HuH-7.5 (cell line): ENCODE results near the gene FASN.

ENCODE experiments used
- DNase-seq: peaks from one replicate; pipeline ENCODE4 v3.0.0; 2011; ENCODE audit warnings: low spot score

FASN gene

GRCh38 chr17:82101301-82101715 is 3.3 kb upstream of the FASN start:
- no peak for DNase-seq

GRCh38 chr17:82100502-82101298 is 2.7 kb upstream of the FASN start:
- DNase-seq, result no peak

- no peak for DNase-seq
These were observed 1.1 kb upstream of the FASN start for GRCh38 chr17:82098939-82099763.

DNA sequence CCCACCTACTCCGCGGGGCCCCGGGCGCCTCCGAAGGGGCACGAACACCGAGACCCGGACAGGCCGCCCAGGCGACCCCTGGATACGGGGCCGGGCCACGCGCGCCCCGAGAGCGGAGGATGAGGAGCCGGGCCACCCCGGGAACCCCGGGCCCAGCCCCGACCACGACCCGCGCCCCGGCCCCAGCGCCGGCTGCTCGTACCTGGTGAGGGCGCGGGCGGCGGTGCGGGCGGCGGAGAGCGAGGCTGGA is 192 bp downstream of the FASN start:
- no peak for DNase-seq

DNA sequence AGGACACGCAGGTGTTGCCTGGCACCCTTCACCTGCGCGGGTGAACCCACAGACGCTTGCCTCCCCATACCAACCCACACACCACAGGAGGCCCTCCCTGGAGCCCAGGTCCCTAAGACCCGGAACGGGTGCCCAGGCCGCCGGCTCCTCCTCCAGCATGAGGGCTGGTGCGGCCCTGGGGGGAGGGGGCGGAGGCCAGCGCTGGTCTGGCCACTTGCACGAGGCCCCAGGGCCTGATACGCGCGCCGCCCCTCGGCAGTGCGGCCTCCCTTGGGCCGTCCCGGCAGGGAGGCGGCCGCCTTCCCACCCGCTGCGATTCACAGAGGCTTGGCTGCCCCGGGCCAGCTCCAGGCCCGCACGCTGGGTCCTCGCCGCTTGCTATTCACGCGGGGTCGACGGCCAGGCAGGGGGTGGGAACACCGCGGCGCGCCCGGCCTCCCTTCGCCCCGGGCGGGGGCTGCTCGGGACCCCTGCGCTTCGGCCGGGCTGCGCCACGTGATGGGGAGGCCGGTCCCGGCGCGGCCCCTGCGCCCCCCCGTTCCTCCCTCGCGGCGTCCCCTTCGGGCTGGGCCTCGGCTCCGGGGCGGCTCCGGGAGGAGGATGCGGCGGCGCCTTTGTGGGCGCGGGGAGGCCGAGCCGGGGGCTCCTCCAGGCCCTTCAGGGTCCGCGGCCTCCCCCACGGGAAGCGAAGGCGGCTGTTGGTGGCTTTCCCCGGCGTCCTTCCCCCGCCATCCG is 685 bp downstream of the FASN start:
- DNase-seq, result peak; percentile 77

DNA sequence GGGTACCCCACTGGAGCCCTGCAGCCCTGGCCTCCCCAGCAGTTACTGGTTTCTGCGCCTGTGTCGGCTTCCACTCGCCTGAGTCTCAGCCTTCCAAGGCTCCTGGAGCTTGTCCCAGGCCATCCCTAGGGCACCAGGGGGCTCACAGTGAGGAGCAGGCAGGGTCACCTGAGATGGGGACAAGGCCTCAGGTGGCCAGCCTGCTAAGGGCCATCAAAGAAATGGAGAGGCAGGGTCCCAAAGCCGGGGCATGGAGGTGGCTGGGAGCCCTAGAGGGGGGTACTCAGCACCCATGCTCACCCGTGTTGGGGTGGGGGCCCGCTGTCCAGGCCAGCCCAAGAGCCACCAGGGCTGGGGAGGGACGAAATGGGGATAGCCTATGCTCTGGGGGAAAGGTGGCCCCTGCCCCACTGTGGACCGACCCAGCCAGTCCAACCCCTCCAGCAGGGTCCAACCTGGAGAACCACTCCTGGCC is 1.3 kb downstream of the FASN start:
- peak; percentile 33 for DNase-seq

DNA sequence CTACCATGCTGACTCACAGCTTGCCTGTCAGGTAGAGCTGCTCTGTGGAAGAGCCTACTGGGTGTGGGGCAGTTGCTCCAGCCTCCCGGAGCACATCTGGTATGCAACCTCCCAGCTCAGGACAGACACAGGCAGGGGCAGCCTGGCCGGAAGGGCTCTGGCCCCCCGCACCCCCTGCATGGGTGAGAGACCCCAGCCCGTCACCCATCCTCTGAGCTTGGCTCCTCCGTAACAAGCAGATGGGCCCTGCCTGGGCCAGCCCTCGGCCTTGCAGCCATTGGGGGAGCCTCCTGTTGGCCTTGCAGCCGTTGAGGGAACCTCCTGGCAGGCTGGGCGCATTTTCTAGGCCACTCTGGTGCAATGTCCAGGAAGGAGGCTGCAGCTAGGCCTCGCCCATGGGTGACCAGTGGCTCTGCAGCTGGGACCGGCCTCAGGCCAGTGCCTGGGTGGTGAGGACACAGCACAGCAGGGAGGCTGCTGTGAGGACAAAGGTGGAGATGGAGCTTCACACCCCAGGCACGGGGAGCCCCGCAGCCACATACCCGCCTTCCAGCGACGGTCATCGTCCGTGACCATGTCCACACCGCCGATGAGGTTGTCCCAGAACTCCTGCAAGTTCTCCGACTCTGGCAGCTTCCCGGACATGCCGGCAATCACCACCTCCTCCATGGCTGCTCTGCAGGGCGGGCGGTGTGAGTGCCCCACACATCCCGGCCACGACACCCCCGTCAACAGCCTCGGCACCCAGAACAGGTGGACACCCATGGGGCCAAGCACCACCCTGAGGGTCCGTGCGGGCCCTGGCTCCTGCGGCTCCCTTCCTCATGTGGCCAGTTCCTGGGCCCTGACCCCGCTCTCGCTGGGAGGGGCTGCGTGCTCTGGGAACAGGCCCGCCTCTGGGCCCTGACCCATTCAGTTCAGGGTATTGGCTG is 2.0 kb downstream of the FASN start:
- peak; percentile 58 for DNase-seq

DNA sequence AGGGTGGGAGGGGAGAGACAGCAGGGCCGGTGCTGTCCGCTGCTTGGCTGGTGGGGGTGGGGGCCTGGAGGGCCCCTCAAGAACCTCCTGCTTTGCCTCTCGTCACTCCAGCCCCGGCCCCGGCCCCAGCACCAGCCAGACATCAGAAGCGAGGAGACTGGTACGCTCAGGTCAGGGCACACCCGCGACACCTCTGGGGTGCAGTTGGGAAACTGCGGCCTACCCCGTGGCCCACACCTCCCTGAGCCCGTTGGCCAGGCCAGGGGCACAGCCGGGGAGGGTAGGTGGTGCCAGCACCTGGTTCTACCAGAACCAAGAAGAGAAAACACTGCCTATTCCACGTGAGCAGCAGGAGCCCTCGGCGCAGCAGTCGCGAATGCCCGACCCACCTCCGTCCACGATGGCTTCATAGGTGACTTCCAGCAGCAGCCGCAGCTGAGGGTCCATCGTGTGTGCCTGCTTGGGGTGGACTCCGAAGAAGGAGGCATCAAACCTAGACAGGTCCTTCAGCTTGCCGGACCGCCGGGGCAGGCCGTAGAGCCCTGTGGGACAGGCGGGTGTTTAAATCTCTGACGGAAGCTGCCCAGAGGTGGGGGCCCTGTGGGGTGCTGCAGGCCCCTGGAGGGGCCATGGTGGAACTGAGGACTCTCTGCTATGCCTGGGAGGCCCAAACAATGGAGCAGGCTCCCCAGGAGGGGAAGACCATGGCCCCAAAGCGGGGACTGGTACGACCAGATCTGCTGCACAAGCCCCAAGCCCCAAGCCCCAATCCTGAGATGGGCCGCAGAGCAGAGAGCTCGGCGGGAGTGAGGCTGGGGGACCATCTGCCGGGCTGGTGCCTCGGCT is 2.9 kb downstream of the FASN start:
- peak; percentile 33 for DNase-seq

DNA sequence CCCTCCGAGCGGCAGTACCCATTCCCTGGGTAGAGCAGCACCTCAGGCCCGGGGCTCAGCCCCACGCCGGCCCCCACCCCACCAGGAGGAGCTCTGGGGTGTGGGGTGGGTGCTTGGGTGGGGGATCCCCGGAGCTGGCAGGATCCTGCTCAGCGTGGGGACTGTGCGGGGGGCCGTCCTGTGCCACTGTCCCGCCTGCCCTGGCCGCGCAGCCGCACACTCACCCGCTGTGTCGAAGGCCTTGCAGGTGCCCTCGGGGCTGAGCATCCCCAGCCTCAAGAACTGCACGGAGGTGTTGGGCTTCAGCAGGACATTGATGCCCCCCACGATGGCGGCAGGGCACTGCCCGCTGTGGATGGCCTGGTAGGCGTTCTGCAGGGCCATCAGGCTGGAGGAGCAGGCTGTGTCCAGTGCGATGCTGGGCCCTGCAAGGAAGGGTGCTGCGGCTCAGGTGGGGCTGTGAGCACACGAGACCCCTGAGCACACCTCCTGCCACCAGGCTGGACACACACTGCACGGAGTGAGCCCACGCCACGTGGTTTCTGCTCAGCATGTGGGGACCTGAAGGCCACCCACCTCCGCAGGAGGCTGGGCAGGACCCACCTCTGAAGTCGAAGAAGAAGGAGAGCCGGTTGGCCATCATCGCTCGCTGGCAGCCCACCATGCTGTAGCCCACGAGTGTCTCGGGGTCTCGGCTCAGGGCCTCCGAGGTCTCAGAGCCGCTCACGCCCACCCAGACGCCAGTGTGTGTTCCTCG is 4.9 kb downstream of the FASN start:
- DNase-seq, result peak; percentile 24

DNA sequence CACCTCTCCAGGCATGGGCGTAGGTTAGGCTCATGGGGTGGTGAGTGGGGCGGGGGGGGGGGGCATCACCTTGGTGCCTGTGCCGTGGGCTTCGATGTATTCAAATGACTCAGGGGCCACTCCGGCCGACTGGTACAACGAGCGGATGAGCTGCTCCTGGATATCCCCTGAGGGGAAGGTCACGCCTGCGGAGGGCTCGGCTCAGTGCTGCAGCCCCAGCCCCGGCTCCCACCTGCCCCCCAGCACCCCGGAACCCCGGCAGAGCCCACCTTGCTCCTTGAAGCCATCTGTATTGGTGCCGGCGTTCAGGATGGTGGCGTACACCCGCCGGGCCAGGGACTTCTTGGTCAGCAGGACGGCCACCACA is 5.4 kb downstream of the FASN start:
- peak; percentile 21 for DNase-seq

DNA sequence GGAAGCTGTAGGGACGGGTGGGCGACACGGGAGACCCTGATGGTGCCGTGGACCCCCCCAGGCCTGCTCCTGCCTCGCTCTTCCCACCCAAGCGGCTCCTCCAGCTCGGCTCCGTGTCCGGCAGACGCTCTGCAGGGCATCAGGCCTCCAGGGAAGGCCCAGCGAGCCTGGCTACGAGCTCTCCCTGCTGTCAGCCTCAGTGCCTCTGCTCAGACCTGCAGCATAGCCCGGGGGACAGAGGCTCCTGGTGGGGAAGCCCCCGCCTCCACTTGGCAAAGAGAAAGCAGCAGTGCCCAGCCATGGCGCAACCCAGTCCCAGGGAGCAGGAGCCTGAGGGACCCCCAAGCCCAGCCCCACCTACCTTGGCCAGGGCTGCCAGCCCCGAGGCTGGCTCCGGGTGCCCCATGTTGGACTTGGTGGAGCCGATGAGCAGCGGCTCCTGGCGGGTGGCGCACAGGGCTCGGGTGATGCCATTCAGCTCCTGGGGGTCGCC is 5.9 kb downstream of the FASN start:
- DNase-seq, result no peak

DNA sequence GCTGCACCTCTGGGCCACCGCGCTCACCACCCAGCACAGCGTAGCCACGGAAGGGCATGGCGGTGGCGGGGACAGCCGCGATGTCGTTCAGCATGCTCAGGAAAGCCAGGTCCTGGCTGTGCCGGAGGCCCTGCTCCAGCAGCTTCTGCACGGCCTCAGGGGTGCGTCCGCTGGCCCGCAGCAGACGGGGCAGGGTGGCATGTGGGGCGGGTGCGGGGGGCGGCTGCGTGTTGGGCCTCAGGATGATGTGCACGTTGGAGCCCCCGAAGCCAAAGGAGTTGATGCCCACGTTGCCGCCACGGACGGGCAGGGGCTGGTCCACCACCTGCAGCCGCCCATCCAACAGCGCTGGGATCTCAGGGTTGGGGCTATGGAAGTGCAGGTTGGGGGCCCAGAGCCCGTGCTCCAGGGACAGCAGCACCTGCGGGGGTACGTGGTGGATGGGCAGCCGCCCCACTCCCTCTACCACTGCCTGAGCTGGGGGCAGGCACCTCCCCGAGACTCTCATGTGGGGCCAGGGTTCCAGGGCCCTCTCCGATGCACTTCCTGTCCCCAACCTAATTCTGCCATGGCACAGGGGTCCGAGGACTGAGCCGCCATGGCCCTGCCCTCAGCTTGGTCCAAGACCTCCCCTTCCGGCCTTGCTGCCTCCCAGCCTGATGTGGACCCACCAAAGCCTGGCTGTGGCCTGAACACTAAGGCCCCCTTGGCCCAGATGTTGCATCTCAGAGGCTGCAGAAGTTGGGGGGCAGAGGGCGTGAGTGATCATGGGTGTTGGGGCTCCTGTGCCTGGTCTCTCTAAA is 6.6 kb downstream of the FASN start:
- DNase-seq, result no peak

DNA sequence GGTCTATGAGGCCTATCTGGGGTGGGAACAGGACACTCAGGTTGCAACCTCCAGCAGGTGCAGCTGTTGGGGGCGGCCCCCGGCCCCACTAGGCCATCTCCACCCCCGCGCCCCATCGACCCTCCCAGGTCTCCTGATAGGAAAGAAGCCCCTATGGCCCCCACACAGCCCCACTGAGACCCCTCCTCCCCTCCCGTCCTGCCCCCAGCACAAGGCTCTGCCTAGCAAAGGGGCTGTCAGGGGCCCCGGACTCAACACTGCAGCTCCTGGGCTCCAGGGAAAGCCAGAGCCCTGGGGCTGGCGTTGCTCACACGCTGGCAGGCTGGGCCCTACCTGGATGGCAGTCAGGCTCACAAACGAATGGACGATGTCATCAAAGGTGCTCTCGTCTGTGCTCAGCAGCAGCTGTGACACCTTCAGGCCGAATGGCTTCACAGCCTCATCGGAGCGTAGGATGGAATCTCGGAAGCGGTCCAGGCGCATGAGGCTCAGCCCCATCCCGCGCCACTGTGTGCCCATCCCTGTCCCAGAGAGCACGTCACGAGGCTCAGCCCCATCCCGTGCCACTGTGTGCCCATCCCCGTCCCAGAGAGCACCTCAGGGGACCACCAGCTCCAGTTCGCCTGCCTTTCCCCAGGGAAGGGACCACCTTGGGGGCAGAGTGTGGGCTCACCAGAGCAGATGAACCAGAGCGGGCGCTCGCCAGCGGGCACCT is 7.3 kb downstream of the FASN start:
- no peak for DNase-seq

DNA sequence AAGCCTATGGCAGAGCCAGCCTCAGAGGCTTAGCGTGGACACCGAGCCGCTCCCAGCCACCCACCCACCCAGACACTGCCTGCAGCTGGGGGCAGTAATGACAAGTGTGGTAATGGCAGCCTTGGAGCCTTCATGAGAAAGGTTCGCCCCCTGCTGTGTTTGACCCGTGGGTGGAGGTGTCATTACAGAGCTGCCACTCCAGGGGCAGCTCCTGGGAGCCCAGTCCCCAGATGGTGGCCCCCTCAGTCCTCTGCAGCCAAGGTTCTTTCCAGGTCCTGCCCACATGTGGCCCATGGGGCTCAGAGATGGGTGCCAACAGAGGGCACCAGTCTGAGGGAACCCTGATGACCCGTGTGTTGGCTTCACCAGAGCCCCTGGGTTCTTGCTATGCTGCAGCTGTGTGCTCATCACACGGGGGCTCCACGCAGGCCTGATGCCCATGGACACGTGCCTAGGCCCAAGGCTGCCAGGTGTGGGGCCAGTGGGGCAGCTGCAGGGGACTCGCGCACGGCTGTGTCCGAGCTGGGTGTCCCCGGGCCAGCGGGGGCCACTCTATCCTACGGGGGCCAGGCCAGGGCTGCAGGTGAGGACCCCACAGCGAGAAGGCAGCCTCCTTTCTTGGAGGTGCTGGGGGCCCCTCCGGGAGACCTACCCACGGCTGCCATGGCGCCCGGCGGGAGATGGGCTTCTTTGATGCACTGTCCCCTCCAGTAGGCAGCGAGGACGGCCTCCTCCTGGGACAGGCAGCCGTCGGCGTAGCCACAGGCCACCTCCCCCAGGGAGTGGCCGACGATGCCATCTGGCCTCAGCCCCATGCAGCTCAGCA is 8.1 kb downstream of the FASN start:
- DNase-seq, result no peak

DNA sequence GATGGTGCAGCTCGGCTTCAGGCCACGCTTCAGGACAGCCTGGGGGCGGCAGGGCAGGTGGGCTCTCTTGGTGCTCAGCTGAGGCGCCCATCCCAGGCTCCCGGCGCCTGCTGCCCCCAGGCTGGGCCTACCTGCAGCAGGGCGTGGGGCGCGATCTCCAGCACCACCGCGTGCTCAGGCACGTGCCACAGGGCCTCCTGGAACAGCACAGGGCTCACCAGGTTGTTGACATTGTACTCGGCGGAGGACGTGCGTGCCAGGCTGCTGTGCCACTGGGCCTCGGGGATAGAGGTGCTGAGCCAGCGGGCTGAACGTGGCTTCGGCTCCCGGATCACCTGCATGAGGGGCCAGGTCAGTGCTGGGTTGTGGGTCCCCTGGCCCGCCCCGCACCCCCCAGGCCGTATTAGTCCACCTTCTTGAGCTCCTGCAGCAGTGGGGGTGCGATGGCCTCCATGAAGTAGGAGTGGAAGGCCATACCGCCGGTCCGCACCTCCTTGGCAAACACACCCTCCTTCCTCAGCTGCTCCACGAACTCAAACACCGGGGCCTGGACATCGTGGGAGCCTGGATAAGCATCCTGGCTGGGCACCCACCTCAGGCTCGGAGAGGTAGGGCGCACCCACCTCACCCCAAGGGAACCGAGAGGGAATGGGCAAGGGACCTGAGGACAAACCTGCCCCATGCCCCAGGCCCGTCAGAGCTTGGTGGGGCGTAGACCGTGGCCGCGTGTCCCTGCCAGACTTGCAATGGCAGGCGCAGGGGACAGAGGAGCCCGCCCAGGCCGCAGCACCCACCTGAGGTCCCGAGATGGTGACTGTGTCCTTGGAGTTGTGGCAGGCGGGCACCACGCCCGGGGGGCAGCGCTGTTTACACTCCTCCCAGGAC is 9.0 kb downstream of the FASN start:
- DNase-seq, result no peak
